Measurements from ENCODE around the gene PLXNA4.
A peak's percentile ranks its signal among the peaks of the same experiment; 100 is the strongest.

PLXNA4 gene

DNA sequence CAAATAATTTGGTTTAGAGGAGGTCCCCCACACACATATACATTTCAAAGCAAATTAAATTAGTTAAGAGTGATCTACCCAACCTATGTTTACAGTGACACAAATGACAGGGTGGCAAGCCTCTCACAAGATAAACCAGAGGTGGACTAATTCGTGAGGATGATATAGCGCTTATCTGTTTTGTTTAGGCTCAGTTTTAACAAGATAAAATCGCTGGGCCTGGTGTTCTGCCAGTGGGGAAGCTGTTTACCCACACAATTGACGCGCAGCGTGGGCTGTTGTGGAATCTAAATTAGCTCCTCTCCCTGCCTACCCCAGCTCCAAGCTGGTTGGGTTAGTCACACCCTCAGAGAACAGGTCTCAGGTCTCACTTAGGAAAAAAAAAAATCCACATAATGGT, 16.7 kb upstream of the PLXNA4 start:
- TF ChIP-seq SPI1 (IDR thresholded peaks at IDR 0.05; ENCODE audit: low read depth, low read length), result no peak
- no peak for FAIRE-seq
- DNase-seq (ENCODE audit: insufficient read length, low spot score), result no peak

DNA sequence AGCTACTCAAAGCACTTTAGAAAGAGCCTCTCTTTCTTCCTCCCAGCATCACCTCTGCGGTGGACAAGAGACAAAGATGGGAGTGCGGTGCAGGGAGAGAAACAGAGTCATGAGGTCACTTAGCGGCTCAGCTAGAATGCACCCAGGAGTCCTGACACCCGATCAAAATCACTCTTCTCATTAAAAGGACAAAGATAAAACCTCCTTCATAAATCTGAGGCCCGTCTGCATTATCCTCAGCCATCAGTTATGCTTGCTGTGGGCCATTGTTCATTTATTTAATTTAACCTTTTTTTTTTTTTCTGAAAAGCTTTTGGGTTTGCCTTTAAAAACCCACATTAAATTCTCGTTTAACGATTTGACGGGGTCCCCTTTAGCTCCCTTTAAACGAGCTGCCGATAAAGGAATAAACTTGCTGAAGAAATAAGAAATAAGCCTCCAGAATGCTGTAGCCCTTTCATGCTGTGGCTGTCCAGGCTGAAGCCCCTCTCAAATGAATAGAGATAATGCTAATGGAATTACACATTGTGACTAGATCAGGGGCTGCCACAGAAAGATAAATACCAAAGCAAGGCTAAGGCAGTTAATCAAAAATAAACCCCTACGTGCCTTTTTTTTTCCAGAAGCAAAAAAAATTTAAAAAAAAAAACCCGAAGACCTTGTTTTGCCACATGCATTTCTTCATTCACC, 16.1 kb upstream of the PLXNA4 start:
- DNase-seq (ENCODE audit: insufficient read length, low spot score), result no peak
- TF ChIP-seq POU2F2 (IDR thresholded peaks at IDR 0.05; ENCODE audit: low read depth, low read length) (no peak), SPI1 (IDR thresholded peaks at IDR 0.05; ENCODE audit: low read depth, low read length) (no peak)
- no peak for FAIRE-seq

DNA sequence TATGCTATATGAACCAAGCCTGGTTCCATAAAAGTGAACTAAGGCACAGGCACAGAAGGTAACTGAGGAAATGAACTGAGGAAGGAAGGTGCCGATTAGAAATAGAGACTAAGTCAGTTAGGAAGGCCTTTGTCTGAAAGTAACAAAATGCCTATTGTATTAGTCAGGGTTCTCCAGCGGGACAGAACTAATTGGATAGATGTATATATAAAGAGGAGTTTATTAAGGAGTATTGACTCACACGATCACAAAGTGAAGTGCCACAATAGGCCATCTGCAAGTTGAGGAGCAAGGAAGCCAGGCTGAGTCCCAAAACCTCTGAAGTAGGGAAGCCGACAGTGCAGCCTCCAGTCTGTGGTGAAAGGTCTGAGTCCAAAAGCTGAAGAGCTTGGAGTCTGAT, 13.9 kb upstream of the PLXNA4 start:
- TF ChIP-seq SPI1 (IDR thresholded peaks at IDR 0.05; ENCODE audit: low read depth, low read length) (no peak), POU2F2 (IDR thresholded peaks at IDR 0.05; ENCODE audit: low read depth, low read length) (no peak), POLR2AphosphoS5 (IDR thresholded peaks at IDR 0.05; ENCODE audit: low read depth, low read length) (no peak), PAX5 (IDR thresholded peaks at IDR 0.05; ENCODE audit: insufficient read depth, low read length, severe bottlenecking) (no peak), TAF1 (IDR thresholded peaks at IDR 0.05; ENCODE audit: low read depth, low read length) (no peak), POLR2A (IDR thresholded peaks at IDR 0.05; ENCODE audit: low read depth, low read length) (no peak)
- FAIRE-seq (no peak), DNase-seq (ENCODE audit: insufficient read length, low spot score) (no peak)

DNA sequence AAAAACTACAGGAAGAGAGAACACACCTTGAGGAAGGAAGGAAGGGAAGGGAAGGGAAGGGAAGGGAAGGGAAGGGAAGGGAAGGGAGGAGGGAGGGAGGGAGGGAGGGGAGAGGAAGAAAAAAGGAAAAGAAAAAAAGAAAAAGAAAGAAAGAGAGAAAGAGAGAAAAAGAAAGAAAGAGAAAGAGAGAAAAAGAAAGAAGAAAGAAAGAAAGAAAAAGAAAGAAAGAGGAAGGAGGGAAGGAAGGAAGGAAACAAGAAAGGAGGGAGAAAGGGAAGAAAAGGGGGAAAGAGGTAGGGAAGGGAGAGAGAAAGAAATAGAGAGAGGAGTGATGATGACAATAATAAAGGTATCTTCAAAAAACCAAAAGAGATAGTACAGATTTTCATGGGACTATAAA, 12.3 kb upstream of the PLXNA4 start:
- no peak for FAIRE-seq
- DNase-seq (ENCODE audit: insufficient read length, low spot score), result no peak
- TF ChIP-seq POU2F2 (IDR thresholded peaks at IDR 0.05; ENCODE audit: low read depth, low read length), result no peak
- TF ChIP-seq SPI1 (IDR thresholded peaks at IDR 0.05; ENCODE audit: low read depth, low read length), result no peak
- no peak for TF ChIP-seq POLR2AphosphoS5 (IDR thresholded peaks at IDR 0.05; ENCODE audit: low read depth, low read length)
- TF ChIP-seq POLR2A (IDR thresholded peaks at IDR 0.05; ENCODE audit: low read depth, low read length), result no peak
- TF ChIP-seq TAF1 (IDR thresholded peaks at IDR 0.05; ENCODE audit: low read depth, low read length), result no peak
- TF ChIP-seq PAX5 (IDR thresholded peaks at IDR 0.05; ENCODE audit: insufficient read depth, low read length, severe bottlenecking), result no peak

DNA sequence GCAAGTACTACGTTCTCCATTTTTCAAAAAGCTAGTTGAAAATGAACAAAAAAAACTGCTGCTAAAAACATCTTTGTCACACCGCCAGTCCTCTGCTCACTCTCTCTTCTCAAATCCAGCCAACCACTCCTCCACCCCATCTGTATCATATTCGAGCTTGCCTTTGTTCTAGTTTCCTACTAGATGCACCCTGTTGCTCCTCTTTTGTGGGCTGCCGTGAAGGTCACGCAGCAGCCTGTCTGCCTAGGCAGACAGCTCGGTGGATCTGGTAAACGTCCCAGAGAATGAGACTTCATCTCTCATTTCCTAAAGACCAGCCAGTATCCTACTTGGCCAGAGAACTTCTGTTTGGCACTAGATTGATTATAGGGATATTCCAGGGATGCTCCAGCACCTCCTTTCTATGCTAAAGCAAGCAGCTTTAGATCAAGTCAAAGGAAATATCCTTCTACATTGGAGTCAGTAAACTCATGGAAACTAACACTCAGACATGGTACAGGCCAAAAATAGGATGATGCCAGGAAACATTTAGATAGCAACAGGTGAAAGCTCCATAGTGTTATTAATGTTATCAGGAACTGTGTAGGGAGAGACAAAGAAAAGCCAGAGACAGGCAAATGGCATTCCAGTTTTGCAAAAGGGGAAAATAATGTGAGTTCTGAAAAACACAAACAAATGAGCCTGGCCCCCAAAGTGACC, 8.7 kb upstream of the PLXNA4 start:
- DNase-seq (ENCODE audit: insufficient read length, low spot score), result no peak

DNA sequence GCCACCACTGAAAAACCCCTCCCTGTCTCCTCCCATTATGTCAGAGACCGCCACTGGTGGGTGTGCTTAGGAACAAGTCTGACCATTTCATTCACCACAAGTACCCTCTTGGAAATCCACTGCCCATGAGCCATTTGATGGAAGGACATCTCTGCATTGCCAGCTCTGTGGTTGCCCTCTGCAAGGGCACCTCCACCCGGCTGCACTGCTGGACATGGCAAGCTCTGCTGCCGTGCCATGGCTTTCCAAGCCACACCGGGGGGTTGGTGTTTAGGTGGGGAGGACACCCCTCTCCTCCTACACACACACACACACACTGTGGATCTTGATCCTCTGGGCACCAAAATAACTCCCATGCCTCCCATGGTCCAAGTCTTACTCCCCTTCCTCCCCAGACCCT, 5.2 kb upstream of the PLXNA4 start:
- FAIRE-seq, result no peak
- TF ChIP-seq TAF1 (IDR thresholded peaks at IDR 0.05; ENCODE audit: low read depth, low read length) (no peak), POU2F2 (IDR thresholded peaks at IDR 0.05; ENCODE audit: low read depth, low read length) (no peak), POLR2A (IDR thresholded peaks at IDR 0.05; ENCODE audit: low read depth, low read length) (no peak), POLR2AphosphoS5 (IDR thresholded peaks at IDR 0.05; ENCODE audit: low read depth, low read length) (no peak), SPI1 (IDR thresholded peaks at IDR 0.05; ENCODE audit: low read depth, low read length) (no peak), PAX5 (IDR thresholded peaks at IDR 0.05; ENCODE audit: insufficient read depth, low read length, severe bottlenecking) (no peak)
- DNase-seq (ENCODE audit: insufficient read length, low spot score), result no peak

More for the DNA sequence above, 8.7 kb upstream of the PLXNA4 start:
- TF ChIP-seq PAX5 (IDR thresholded peaks at IDR 0.05; ENCODE audit: insufficient read depth, low read length, severe bottlenecking) (no peak), TAF1 (IDR thresholded peaks at IDR 0.05; ENCODE audit: low read depth, low read length) (no peak), SPI1 (IDR thresholded peaks at IDR 0.05; ENCODE audit: low read depth, low read length) (no peak), POU2F2 (IDR thresholded peaks at IDR 0.05; ENCODE audit: low read depth, low read length) (no peak), POLR2AphosphoS5 (IDR thresholded peaks at IDR 0.05; ENCODE audit: low read depth, low read length) (no peak), POLR2A (IDR thresholded peaks at IDR 0.05; ENCODE audit: low read depth, low read length) (no peak)
- FAIRE-seq, result no peak

DNA sequence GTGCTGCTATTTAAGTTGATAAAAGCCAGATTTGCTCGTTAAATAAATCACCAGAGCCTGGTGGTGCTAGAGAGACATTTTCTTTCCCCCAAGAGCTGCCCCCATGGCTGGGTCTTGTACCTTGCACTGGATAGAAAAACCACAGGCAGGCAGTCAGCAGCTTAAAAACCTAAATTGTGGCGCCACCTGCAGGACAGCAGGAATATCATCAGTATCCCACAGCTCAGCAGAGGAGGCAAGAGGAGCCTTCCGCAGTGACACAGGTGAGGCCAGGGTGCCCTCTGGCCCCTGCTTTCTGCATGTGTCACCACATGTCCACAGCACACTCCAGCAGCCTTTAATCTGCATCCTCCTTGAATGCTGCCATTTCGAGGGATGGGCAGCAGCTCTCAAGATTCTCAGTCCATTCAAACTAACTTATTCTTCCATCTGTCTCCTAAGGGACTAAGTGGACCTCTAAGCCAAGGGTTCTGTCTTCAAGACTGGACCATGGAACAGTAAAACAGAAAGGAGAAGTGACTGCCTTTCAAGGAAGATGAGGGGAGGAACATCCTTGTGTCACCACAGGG, 4.5 kb upstream of the PLXNA4 start:
- TF ChIP-seq PAX5 (IDR thresholded peaks at IDR 0.05; ENCODE audit: insufficient read depth, low read length, severe bottlenecking), result no peak
- TF ChIP-seq POLR2A (IDR thresholded peaks at IDR 0.05; ENCODE audit: low read depth, low read length), result no peak
- TF ChIP-seq POU2F2 (IDR thresholded peaks at IDR 0.05; ENCODE audit: low read depth, low read length), result no peak
- DNase-seq (ENCODE audit: insufficient read length, low spot score) (peak; percentile 43), FAIRE-seq (peak; percentile 76)

DNA sequence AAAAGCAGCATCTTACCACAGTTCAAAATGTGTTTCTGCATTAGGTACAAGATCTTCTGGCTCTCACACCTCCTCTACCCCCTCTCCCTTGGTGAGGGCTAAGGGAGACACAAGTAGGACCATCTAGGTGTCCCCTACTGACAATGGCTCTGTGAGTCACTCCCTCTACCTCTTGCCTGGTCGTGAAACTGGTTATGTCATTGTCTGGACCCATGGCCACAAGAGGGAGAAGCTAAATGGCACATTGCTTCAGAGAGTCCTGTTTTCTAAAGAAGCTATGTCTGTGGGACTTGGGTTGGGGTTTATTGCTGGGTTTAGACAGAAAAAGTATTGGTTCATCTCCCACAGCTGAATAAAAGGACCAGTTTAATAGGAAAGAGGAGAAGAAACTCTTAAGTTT, 4.0 kb upstream of the PLXNA4 start:
- TF ChIP-seq SPI1 (IDR thresholded peaks at IDR 0.05; ENCODE audit: low read depth, low read length) (no peak), PAX5 (IDR thresholded peaks at IDR 0.05; ENCODE audit: insufficient read depth, low read length, severe bottlenecking) (no peak), POLR2A (IDR thresholded peaks at IDR 0.05; ENCODE audit: low read depth, low read length) (no peak), POLR2AphosphoS5 (IDR thresholded peaks at IDR 0.05; ENCODE audit: low read depth, low read length) (no peak), POU2F2 (IDR thresholded peaks at IDR 0.05; ENCODE audit: low read depth, low read length) (no peak), TAF1 (IDR thresholded peaks at IDR 0.05; ENCODE audit: low read depth, low read length) (no peak)
- peak; percentile 67 for FAIRE-seq

DNA sequence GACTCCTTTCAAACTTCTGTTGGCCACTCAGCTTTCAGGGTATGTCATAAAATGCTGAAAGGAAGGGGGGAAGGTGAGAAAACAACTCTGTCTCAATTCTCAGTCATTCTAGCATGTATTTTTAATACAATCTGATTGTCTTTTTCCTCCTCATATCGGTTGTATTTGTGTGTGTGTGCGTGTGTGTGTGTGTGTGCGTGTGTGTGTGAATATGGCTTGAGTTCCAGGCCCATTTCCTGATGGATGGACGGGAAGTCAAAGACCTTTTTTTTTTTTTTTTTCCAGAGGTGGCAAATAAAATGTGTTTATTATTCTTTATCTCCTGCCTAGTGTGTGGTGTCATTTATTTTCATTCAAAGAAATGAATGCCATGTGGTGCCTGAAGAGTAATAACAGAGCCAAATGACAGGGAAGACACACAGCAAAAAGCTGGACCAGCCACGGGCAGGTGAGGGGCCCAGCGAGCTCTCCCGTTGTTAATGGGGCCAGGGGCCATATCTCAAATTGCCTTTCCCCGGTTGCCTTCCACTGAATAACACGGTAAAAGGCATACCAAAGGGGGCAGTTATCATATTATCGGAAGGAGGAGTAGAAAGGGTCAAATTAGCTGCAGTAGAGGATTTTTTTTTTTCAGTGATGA, 3.1 kb upstream of the PLXNA4 start:
- TF ChIP-seq POLR2A (IDR thresholded peaks at IDR 0.05; ENCODE audit: low read depth, low read length), result no peak
- TF ChIP-seq POLR2AphosphoS5 (IDR thresholded peaks at IDR 0.05; ENCODE audit: low read depth, low read length), result no peak
- no peak for TF ChIP-seq TAF1 (IDR thresholded peaks at IDR 0.05; ENCODE audit: low read depth, low read length)
- TF ChIP-seq POU2F2 (IDR thresholded peaks at IDR 0.05; ENCODE audit: low read depth, low read length), result no peak
- no peak for TF ChIP-seq SPI1 (IDR thresholded peaks at IDR 0.05; ENCODE audit: low read depth, low read length)
- TF ChIP-seq PAX5 (IDR thresholded peaks at IDR 0.05; ENCODE audit: insufficient read depth, low read length, severe bottlenecking), result no peak
- FAIRE-seq (no peak), DNase-seq (ENCODE audit: insufficient read length, low spot score) (no peak)

More for the DNA sequence above, 4.0 kb upstream of the PLXNA4 start:
- peak; percentile 17 for DNase-seq (ENCODE audit: insufficient read length, low spot score)
